CD4-positive, alpha-beta T cell treated with Interleukin-1 beta for 1 hour (primary cell): ENCODE results near the gene IFNL4.
A peak's percentile ranks its signal among the peaks of the same experiment; 100 is the strongest.
"Not testable (repeated sequence)": the region's sequence is repeated elsewhere in the genome, so short reads cannot be mapped to it uniquely, and the experiment has no call there.

Experiments
- DNase-seq, 2 donors: peaks; one replicate each; pipeline ENCODE4 v3.0.0-alpha.2; 2020 to 2022

The IFNL4 gene

DNA sequence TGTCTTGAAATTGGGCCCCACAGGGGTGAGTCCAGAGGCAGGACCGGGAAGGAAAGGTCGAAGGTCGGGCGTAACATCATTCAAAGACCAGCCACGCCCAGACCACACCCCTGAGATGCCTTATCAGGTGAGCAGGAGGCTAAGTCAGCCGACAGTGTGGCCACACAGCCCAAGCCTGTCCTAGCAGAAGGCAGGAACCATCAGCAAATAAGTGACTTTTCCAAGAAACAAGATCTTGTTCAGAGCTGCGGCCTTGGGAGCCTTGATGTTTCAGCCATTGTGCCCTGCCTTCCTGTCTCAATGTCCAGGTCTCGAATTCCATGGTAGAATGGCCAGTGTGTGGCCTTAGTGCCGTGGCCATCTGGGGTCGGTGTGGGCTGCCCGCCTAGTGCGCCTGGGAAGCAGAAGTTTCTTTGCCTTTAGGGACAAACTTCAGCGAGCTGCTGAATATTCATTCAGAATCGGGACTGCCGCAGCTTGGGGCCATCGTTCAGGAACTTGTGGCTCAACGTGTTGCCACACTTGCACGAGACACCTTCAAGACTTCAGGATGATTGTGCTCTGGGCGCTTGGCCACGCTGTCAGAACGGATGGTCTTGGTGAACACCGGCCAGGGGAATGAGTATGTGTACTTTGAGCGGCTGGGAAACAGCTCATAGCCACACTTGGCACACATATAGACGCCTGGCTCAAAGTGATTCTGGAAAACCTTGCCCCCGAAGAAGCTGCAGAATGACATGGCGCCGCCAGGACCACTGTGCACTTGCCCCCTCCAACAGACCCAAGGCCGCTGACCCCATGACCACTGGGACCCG lies 6.1 kb upstream of the IFNL4 start:
- DNase-seq: no peak

DNA sequence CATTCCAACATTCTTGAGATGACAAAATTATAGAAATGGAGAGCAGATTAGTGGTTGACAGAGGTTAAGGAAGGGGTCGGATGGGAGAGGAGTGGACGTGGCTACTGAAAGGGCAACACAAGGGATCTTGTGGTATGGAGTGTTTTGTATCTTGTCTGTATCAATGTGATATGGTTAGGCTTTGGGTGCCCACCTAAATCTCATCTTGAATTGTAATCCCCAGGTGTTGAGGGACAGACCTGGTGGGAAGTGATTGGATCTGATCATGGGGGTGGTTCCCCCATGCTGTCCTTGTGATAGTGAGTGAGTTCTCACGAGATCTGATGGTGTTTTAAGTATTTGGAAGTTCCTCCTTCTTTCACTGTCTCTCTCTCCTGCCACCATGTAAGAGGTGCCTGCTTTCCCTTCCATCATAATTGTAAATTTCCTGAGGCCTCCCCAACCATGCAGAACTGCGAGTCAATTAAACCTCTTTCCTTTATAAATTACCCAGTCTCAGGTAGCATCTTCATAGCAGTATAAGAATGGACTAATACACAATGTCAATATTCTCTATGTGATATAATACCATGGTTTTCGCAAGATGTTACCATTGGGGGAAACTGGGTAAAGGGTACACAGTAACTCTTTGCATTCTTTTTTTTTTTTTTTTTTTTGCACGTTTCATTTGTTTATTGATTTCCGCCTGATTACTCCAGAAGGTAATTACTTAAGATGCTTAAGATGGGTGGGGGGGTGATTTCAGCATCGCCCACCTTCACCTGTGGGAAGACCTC lies 4.9 kb upstream of the IFNL4 start:
- DNase-seq: no peak

DNA sequence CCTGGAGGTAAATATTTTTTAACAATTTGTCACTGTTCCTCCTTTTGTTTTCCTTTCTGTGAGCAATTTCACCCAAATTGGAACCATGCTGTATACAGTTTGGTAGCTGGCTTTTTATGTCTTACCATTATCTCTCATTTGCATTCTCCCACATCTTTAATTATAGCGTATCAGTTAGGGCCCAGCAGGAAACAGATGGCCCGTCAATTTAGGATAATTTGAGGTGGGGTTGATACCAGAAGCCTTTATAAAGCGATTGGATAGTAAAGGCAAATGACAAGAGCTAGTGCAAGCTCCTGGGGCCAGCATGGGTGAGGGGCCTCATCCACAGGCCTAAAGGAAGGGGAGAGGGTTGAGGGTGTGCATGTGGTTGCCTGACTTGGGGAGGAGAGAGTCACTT lies 3.8 kb upstream of the IFNL4 start:
- DNase-seq: no peak

DNA sequence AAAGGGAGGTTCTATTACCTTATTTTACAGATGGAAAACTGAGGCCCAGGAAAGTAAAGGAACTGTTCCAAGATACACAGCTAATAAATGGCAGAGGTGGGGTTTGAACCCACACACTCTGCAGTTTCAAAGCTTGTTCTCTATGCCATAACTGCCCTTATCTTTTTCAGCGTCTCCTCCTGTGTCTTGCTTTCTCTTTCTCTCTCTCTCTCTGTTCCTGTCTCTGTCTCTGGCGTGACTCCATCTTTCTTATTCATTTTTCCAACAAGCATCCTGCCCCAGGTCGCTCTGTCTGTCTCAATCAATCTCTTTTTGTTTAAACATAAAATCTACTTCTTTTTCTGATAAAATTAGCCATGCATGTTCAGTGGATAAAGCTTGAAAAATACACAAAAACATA lies 3.2 kb upstream of the IFNL4 start:
- no peak for DNase-seq

DNA sequence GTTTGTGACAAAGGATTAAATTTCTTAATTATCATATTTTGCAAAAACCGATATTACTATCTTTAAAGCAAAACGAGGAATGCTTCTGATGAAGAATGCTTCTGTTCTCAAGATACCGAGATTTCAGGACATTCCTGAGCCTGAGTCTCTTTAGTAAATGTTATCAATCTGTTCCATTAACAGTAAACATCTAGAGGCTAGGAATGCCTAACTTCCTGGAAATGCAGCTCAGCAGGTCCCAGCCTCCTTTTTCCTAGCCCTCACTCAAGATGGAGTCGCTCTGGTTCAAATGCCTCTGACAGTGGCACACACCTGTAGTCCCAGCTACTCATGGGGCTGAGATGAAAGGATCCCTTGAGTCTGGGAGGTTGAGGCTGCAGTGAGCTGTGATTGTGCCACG lies 2.4 kb upstream of the IFNL4 start:
- DNase-seq: no peak

DNA sequence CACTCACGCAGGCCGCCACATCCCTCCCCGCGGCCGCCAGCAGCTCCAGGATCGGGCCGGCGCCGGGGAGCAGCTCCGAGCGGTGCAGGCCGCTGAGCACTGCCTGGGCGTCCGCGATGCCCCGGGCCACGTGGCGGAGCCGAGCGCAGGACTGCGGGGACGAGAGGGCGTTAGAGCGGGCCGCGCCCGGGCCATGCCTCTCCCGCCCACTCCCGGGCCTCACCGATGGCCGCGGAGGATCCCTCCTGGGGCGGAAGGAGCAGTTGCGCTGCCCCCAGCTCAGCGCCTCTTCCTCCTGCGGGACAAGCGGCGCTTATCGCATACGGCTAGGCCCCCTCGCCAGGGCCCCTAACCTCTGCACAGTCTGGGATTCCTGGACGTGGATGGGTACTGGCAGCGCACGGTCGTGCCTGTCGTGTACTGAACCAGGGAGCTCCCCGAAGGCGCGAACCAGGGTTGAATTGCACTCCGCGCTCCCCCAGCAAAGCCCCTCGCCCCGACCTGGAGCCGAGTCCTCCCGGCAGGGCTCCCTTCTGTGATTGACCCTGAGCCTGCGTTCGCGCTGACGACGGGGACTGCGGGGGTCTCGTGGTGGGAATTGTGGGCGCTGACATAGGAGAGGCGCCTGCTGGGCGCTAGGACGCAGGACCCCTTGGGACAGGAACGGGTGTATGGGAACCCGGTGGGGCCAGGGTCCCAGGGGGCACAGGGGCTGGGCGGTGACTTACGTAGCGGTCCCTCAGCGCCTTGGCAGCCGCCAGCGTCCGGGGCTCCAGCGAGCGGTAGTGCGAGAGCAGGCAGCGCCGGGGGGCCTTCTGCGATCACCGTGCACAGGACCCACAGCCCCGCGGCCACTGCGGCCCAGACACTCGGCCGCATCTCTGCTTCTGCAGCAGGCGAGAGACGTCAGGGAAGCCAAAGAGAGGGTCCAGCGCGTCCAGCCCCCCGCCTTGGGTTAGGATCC lies 673 bp downstream of the IFNL4 start:
- DNase-seq: no peak

DNA sequence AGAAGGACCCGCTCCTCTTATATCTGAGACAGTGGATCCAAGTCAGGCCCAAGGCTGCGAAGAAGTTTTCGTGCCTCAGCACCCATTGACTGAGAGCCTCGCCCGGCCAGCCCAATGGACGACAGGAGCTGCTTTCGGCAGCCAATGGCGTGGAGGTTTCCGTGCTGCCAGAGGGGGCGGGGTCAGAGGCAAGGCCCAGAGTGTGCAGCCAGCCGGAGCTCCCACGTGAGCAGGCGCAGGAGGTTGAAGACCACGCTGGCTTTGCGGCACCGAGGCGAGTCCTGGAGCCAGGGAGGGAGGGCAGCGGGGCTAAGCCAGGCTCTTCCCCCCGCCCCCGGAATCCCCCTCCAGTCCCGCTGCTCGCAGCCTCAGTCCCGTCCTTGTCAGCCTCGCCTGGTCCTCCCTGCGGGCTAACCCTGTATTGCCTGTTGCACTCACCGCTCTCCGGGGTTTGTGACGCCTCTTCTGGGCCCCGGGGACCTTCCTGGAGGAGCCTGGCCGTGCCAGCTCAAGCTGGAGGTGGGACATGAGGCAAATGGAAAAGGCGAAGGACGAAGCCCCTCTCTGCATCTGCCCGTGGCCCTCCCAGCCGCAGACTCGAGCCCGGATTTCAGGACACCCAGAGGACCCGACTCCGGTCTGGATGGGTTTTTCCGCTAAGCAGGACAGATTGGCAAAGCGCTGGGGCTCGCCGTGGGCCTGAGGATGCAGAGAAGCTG lies 1.5 kb downstream of the IFNL4 start:
- DNase-seq: peak; percentile 31 to 54

DNA sequence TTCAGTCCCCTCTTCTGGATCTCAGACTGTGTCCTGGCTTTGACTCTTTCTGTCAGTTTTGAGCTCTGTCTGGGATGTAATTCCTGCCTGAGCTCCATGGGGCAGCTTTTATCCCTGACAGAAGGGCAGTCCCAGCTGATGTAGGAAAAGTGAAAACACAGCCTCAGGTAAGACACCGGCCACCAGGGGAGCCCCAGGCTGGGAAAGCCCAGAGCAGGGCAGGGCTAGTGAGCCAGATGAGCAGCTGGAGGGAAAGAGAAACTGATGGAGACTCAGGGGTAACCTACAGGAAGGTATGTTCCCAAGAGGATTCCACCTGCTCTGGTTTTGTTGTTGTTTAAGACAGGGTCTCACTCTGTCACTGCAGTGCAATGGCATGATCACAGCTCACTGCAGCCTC lies 3.5 kb downstream of the IFNL4 start:
- DNase-seq: not testable (repeated sequence)

DNA sequence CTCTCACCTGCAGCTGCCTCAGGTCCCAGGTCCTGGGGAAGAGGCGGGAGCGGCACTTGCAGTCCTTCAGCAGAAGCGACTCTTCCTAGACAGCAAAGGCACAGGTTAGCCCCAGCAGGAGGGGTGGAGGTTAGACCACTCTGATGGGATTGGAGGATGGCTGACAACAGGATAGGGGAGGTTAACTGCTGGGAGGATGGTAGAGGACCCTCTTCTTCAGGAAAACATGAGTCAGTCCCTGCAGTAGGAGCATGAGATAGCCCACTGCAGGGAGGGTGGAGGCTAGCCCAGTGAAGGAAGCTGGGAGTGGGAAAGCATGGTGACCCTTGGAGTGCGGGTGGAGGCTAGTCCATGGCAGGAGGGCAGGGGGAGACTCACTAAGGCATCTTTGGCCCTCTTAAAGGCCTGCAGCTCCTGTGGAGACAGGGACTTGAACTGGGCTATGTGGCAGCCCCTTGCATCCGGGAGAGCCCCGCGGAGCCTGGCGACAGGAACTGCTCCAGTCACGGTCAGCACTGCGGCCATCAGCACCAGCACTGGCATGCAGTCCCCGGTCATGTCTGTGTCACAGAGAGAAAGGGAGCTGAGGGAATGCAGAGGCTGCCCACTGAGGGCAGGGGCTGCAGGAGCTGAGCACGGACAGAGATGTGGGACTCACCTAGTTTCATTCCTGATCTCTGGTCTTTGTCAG lies 4.1 kb downstream of the IFNL4 start, which contains the start of gene IFNL3:
TSS of gene IFNL3 (minus strand) at position 597 of the 691 bp plus-strand sequence. CDS start at position 558, 39 bp downstream.
- DNase-seq: not testable (repeated sequence)

DNA sequence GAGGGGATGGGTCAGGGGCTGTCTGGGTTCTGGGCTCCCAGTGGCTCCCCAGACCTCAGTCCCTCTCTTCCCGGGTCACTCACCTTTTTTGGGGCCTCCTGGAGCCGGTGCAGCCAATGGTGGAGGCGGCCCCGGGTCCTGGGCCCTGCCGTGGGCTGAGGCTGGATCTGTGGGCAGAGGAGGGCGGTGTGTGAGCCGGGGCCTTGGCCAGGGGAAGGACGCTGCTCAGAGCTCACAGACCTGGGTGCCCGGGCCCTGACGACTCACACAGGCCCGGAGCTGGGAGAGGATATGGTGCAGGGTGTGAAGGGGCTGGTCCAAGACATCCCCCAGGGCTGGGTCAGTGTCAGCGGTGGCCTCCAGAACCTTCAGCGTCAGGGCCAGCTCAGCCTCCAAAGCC lies 4.9 kb downstream of the IFNL4 start:
- not testable (repeated sequence) for DNase-seq

DNA sequence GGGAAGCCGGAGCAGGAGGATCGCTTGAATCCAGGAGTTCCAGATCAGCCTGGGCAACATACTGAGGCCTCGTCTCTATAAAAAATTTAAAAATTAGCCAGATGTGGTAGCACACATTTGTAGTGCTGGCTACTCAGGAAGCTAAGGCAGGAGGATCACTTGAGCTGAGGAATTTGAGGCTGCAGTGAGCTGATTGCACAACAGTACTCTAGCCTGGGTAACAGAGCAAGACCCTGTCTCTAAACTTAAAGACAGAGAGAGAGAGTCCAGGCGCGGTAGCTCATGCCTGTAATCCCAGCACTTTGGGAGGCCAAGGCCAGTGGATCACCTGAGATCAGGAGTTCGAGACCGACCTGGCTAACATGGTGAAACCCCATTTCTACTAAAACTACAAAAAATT lies 8.2 kb downstream of the IFNL4 start:
- DNase-seq: no peak

DNA sequence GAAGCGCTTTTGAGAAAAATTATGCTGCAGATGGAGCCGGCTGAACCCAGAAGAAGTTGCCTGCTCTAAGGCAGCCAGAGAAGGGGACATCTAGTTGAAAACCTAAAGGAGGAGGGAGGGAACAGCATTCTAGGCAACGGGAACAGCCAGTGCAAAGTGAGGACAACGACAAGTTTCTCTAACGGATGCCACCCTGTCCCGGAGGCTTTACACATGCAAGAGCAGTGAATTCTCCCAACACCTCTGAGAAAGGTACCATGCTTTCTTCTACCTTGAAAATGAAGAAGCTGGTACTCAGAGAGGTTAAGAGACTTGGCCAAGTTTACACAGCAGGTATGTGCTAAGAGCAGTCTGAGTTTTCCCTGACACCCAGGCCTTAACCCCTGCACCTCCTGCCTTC lies 9.7 kb downstream of the IFNL4 start:
- DNase-seq: no peak

DNA sequence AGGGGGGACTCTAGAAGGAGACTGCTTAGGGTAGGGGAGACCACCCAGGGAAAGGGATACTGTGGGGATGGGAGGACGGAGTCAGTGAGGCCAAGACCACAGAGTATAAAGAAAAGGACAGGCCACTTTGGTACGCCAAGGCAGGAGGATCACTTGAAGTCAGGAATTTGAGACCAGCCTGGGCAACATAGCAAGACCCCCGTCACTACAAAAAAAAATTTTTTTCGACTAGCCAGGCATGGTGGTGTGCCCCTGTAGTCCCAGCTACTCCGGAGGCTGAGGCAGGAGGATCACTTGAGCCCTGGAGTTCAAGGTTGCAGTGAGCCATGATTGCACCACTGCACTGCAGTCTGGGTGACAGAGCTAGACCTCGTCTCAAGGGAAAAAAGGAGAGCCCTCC lies 10.4 kb downstream of the IFNL4 start:
- no peak for DNase-seq

DNA sequence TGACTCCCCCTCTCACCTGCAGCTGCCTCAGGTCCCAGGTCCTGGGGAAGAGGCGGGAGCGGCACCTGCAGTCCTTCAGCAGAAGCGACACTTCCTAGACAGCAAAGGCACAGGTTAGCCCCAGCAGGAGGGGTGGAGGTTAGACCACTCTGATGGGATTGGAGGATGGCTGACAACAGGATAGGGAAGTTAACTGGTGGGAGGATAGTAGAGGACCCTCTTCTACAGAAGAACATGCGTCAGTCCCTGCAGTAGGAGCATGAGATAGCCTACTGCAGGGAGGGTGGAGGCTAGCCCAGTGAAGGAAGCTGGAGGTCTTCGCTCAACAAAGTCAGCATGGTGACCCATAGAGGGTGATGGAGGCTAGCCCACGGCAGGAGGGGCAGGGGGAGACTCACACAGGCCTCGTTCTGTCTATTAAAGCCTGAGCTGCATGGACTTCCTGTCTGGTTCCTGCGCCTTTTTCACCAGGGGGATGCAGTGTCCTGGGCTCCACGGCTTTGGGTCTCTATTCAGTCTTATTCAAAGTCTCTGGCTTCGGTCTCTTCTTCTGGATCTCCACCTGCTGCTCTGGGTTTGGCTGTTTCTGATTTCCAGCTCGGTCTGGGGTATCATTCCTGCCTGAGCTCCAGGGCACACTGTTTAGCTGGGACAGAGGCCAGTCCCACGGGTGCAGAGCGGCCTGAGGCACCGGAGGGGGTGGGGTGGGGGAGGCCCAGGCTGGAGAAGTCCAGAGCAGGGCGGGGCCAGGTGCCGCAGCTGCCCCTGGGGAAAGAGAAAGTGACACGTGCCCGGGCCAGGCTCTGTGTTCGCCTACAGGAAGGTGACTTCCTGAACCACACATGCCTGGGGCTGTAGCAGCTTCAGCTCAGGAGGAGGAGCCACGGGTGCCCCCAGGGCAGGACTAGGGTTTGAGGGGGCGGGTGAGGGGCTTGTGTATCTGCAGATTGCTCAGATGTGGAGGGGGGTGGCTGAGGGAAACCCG lies 11.2 kb downstream of the IFNL4 start:
- peak; percentile 31 to 46 for DNase-seq

DNA sequence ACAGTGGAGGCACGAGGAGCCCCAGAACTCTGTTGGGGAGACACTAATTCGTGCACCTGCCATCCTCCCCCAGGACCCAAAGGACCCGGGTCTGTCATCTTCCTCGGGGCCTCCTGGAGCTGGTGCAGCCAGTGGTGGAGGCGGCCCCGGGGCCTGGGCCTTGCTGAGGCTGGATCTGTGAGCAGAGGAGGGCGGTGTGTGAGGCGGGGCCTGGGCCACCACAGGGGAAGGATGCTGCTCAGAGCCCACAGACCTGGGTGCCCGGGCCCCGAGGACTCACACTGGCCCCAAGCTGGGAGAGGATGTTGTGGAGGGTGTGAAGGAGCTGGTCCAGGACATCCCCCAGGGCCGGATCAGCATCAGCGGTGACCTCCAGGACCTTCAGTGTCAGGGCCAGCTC lies 12.1 kb downstream of the IFNL4 start:
- peak; percentile 8 to 30 for DNase-seq

DNA sequence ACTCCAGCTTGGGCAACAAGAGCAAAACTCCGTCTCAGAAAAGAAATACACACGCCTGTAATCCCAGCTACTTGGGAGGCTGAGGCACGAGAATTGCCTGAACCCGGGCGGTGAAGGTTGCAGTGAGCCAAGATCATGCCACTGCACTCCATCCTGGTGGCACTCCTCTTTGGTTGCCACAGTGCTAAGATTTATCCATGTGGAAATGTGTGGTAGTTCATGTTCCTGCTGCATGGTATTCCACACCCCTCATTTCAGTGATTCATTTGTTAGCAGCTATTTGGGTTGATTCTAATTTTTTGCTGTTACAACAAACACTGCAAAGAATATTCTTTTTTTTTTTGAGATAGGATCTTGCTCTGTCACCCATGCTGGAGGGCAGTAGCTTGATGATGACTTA lies 15.9 kb downstream of the IFNL4 start:
- DNase-seq: no peak

DNA sequence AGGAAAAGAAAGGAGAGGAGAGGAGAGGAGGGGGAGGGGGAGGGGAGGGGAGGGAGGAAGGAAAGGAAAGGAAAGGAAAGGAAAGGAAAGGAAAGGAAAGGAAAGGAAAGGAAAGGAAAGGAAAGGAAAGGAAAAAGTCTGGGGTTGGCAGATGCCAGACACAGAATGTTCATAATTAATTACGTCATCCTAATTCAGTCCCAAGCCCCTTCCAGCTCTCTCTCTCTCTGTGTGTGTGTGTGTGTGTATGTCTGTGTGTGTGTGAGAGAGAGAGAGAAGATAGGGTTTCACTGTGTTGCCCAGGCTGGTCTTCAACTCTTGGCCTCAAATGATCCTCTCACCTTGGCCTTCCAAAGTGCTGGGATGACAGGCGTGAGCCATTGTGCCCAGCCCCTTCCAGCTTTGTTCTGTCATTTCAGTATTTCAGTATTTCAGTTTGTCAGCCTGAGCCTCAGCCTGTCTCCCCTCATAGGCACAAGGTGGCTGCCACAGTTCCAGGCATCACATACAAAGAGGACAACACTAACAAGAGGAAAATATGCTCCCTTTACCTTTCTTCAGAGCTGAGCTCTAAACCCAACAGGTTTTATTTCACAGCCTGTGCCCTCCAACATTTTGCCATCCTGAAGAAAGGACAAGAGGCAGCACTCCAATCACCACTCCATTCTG lies 18.4 kb downstream of the IFNL4 start:
- DNase-seq: no peak

DNA sequence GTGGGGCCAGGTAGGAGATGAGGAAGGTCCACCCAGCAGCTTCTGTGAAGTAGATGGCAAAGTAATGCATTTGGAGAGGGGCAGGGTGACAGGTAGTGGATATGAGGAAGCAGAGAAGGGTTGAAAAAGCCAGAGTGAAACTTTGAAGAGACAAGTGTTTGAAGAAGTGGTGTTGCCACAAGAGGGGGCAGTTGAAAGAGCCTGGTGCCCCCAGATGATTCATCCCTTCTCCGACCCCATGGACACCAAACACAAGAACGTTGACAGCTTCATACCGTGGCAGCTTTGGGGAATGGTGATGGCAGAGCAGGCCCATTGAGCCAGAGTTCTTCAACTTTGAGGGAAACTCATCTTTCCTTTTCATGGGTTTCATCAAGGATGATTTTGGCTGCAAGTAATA lies 23.7 kb downstream of the IFNL4 start:
- DNase-seq: no peak

DNA sequence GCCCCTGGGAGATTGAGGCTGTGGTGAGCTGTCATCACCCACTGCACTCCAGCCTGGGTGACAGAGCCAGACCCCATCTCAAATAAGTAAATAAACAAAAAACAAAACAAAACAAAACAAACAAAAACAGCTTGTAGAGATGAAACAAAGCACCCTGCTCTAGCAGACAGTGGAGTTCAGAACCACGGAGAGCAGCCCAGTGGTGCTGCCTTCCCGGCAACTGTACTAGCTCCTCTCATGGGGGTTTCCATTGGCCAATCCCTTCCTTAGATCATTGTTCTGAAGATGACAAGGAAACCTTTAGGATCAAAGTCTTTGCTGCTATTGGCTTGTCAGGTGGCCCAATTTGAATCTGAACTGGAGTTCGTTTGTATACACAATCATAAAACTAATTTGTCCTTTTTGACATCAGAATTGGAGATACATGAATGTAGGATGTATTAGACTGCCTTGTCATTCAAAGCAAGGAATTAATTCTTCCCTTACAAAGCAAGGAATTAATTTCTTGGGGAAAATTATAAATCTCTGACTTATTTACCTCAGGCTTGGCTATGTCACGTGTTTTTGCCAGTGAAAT lies 24.9 kb downstream of the IFNL4 start:
- DNase-seq: no peak
